ENCODE data around the gene N4BP2L1.

Gene N4BP2L1

DNA sequence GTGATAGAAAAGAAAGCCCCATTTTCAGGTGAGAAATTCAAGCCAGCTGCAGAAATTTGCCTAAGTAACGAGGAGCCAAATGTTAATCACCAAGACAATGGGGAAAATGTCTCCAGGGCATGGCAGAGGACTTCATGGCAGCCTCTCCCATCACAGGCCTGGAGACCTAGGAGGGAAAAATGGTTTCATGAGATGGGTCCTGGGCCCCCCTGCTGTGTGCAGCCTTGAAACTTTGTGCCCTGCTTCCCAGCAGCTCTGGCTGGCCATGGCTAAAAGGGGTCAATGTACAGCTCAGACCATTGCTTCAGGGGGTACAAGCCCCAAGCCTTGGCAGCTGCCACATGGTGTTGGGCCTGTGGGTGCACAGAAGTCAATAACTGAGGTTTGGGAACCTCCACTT, 9.9 kb downstream of the N4BP2L1 start:
- TF ChIP-seq SPI1 (IDR thresholded peaks at IDR 0.05; ENCODE audit: borderline replicate concordance, low read depth) (no peak), POLR2AphosphoS5 (IDR thresholded peaks at IDR 0.05; ENCODE audit: low read depth) (no peak), GABPA (IDR thresholded peaks at IDR 0.05; ENCODE audit: low read depth) (no peak)
- TF ChIP-seq, protein P1, sequence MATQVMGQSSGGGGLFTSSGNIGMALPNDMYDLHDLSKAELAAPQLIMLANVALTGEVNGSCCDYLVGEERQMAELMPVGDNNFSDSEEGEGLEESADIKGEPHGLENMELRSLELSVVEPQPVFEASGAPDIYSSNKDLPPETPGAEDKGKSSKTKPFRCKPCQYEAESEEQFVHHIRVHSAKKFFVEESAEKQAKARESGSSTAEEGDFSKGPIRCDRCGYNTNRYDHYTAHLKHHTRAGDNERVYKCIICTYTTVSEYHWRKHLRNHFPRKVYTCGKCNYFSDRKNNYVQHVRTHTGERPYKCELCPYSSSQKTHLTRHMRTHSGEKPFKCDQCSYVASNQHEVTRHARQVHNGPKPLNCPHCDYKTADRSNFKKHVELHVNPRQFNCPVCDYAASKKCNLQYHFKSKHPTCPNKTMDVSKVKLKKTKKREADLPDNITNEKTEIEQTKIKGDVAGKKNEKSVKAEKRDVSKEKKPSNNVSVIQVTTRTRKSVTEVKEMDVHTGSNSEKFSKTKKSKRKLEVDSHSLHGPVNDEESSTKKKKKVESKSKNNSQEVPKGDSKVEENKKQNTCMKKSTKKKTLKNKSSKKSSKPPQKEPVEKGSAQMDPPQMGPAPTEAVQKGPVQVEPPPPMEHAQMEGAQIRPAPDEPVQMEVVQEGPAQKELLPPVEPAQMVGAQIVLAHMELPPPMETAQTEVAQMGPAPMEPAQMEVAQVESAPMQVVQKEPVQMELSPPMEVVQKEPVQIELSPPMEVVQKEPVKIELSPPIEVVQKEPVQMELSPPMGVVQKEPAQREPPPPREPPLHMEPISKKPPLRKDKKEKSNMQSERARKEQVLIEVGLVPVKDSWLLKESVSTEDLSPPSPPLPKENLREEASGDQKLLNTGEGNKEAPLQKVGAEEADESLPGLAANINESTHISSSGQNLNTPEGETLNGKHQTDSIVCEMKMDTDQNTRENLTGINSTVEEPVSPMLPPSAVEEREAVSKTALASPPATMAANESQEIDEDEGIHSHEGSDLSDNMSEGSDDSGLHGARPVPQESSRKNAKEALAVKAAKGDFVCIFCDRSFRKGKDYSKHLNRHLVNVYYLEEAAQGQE (IDR thresholded peaks at IDR 0.05; ENCODE audit: insufficient replicate concordance, low read depth): no peak
- TF ChIP-seq, protein P2, sequence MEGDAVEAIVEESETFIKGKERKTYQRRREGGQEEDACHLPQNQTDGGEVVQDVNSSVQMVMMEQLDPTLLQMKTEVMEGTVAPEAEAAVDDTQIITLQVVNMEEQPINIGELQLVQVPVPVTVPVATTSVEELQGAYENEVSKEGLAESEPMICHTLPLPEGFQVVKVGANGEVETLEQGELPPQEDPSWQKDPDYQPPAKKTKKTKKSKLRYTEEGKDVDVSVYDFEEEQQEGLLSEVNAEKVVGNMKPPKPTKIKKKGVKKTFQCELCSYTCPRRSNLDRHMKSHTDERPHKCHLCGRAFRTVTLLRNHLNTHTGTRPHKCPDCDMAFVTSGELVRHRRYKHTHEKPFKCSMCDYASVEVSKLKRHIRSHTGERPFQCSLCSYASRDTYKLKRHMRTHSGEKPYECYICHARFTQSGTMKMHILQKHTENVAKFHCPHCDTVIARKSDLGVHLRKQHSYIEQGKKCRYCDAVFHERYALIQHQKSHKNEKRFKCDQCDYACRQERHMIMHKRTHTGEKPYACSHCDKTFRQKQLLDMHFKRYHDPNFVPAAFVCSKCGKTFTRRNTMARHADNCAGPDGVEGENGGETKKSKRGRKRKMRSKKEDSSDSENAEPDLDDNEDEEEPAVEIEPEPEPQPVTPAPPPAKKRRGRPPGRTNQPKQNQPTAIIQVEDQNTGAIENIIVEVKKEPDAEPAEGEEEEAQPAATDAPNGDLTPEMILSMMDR (IDR thresholded peaks at IDR 0.05; ENCODE audit: insufficient read depth, low read length): no peak
- no peaks in the 10 kb centered on the region for H3K27me3 ChIP-seq (ENCODE audit: insufficient read depth, poor library complexity, severe bottlenecking)
- no peak overlapping the region for H3K27ac ChIP-seq (replicated peaks)
- no peak overlapping the region for H3K4me3 ChIP-seq (replicated peaks; ENCODE audit: insufficient read depth, low read length)
- no peak for DNase-seq (ENCODE audit: low read depth in 1 of 2, low spot score in 1 of 2)

DNA sequence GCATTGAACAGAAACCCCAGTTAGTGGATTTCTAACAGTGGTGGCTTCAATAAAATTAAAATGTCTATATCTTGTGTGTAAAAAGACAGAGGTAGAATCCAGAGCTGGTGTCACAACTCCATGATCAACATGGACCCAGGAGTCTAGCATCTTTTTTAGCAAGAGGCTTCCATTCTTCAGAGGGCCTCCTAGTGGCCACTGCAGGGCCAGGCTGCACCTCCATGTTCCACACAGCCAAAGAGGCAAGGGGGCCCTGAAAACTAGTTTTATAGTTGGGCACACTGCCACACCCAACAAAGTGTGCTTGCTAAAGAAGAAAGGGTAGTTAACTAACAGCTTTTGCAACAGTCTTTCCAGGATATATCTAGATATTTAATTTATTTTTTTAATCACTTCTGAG, 12.9 kb downstream of the N4BP2L1 start:
- Histone ChIP-seq H3K27ac (replicated peaks) (no peak overlapping the region), H3K4me3 (replicated peaks; ENCODE audit: insufficient read depth, low read length) (no peak overlapping the region), H3K27me3 (ENCODE audit: insufficient read depth, poor library complexity, severe bottlenecking) (no peaks in the 10 kb centered on the region)
- TF ChIP-seq GABPA (IDR thresholded peaks at IDR 0.05; ENCODE audit: low read depth): no peak
- TF ChIP-seq, protein P1 (IDR thresholded peaks at IDR 0.05; ENCODE audit: insufficient replicate concordance, low read depth): no peak
- TF ChIP-seq POLR2AphosphoS5 (IDR thresholded peaks at IDR 0.05; ENCODE audit: low read depth): no peak
- TF ChIP-seq, protein P2 (IDR thresholded peaks at IDR 0.05; ENCODE audit: insufficient read depth, low read length): peak; percentile 42
- peak in 1 of 2 experiments; percentile 47 for DNase-seq (ENCODE audit: low read depth in 1 of 2, low spot score in 1 of 2)

DNA sequence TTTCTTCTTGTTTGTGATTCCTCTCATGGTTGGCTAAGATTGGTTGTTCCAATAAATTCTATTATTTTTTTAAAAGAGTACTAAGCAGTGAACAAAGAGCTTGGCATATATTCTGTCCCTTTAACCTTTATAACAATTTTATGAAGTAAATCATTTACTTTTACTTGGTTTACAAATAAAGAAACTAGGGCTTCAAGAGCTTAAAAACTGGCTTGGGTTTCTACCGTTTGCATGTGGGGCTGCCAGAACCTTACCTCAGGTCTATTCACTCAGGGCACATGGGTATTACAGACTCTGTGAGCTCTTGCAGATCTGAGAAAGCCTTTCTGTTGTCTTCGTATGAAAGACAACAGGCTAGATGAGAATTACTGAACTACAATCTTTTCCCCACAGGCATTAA, 13.3 kb downstream of the N4BP2L1 start:
- H3K27me3 ChIP-seq (ENCODE audit: insufficient read depth, poor library complexity, severe bottlenecking): no peaks in the 10 kb centered on the region
- TF ChIP-seq GABPA (IDR thresholded peaks at IDR 0.05; ENCODE audit: low read depth): no peak
- TF ChIP-seq, protein P1 (IDR thresholded peaks at IDR 0.05; ENCODE audit: insufficient replicate concordance, low read depth): no peak
- TF ChIP-seq, protein P2 (IDR thresholded peaks at IDR 0.05; ENCODE audit: insufficient read depth, low read length): no peak
- no peak for TF ChIP-seq SPI1 (IDR thresholded peaks at IDR 0.05; ENCODE audit: borderline replicate concordance, low read depth)
- no peak for TF ChIP-seq POLR2AphosphoS5 (IDR thresholded peaks at IDR 0.05; ENCODE audit: low read depth)
- H3K27ac ChIP-seq (replicated peaks): no peak overlapping the region
- no peak for DNase-seq (ENCODE audit: low read depth in 1 of 2, low spot score in 1 of 2)
- no peak overlapping the region for H3K4me3 ChIP-seq (replicated peaks; ENCODE audit: insufficient read depth, low read length)

Measured in HL-60 (cell line).